Gastroesophageal sphincter (tissue), 4 donors: Measurements from ENCODE around the gene RAD9A. TPM values are rescaled to one million over a fixed set of nuclear protein-coding genes. Genes with fewer than 3 reads are reported as not detected.
A peak's percentile ranks its signal among the peaks of the same experiment; 100 is the strongest.

Source experiments
- ATAC-seq: fragments of 150-250 bp; one replicate; pipeline ENCODE4 v1.9.1; 2016; ENCODE audit warnings: mild to moderate bottlenecking, moderate library complexity
- H3K27ac ChIP-seq, 4 donors: fragments of 200-600 bp; sonication (generic) in 3 of 4; 1 replicate in 3 of 4; 2 replicates in 1 of 4; pipeline ENCODE4 v1.5.1; 2016 to 2019
- H3K27me3 ChIP-seq: fragments of 200-600 bp; sonication (generic); one replicate; pipeline ENCODE4 v1.5.1; 2019
- H3K36me3 ChIP-seq, 2 donors: fragments of 200-600 bp; sonication (generic); one replicate each; pipeline ENCODE4 v1.5.1; 2019; ENCODE audit warnings: control low read depth in 1 of 2
- H3K4me1 ChIP-seq, 3 donors: fragments of 200-600 bp; sonication (generic); 1 replicate in 2 of 3; 2 replicates in 1 of 3; pipeline ENCODE4 v1.5.1; 2016 to 2019; ENCODE audit warnings: control low read depth in 2 of 3
- H3K4me3 ChIP-seq, 2 donors: fragments of 200-600 bp; sonication (generic); one replicate each; pipeline ENCODE4 v1.5.1; 2019; ENCODE audit warnings: mild to moderate bottlenecking in 1 of 2, moderate library complexity in 1 of 2
- H3K9me3 ChIP-seq, 3 donors: fragments of 200-600 bp; sonication (generic); one replicate each; pipeline ENCODE4 v1.5.1; 2017 to 2019; ENCODE audit warnings: control low read depth in 2 of 3
- CTCF ChIP-seq, 4 experiments: fragments of 200-600 bp in 2 of 4; fragments of 450-650 bp in 2 of 4; sonication (generic) in 1 of 4; IDR thresholded peaks; one replicate each; pipeline ENCODE4 v1.5.1; 2017 to 2019; ENCODE audit warnings: antibody characterized with exemption in 4 of 4, mild to moderate bottlenecking in 2 of 4, moderate library complexity in 2 of 4
- EP300 ChIP-seq: sonication (generic); formaldehyde crosslinking; IDR thresholded peaks from one replicate; pipeline ENCODE4 v1.6.1; 2017; ENCODE audit warnings: antibody characterized with exemption, mild to moderate bottlenecking
- POLR2A ChIP-seq, 2 donors: fragments of 450-650 bp; IDR thresholded peaks; one replicate each; pipeline ENCODE4 v1.6.1; 2017; ENCODE audit warnings: antibody characterized with exemption in 2 of 2, mild to moderate bottlenecking in 2 of 2, moderate library complexity in 1 of 2
- POLR2AphosphoS5 ChIP-seq: sonication (generic); formaldehyde crosslinking; IDR thresholded peaks from one replicate; pipeline ENCODE4 v1.6.1; 2017; ENCODE audit warnings: antibody characterized with exemption
- WGBS, 2 donors: methylation state at CpG; one replicate each; pipeline ENCODE4 v1.1.5; 2018; ENCODE audit warnings: low coverage in 1 of 2; 5-methylcytosine and 5-hydroxymethylcytosine counted together
- total RNA-seq, 4 donors: library from RNA; depleted of rRNA; stranded (reverse); fragments of >200 nt; gene quantifications; one replicate each; pipeline ENCODE4 v1.1.0, GENCODE V29; 2016

Gene RAD9A
- total RNA-seq, 4 donors from 2014 or later, result 8.5 to 16.0 (median 11.1) TPM

- H3K4me1 ChIP-seq, result peaks cover 0 to 65% (median 15%) of the 10 kb centered on the region in 3 donors
- H3K27me3 ChIP-seq, result no peaks in the 10 kb centered on the region
- no peak for ATAC-seq
- no peaks in the 10 kb centered on the region for H3K9me3 ChIP-seq
- peak overlapping the region in 3 of 4 donors; percentile 88 to 91 (median 91) for H3K27ac ChIP-seq
- no peak overlapping the region for H3K4me3 ChIP-seq
- no peaks in the 10 kb centered on the region for H3K36me3 ChIP-seq
- TF ChIP-seq POLR2A (IDR thresholded peaks at IDR 0.05), result no peak
- TF ChIP-seq POLR2AphosphoS5, result no peak
- TF ChIP-seq EP300, result no peak
- WGBS, 2 donors, result no CpG with 5 or more reads among the region's 21 CpGs
These were observed 27.7 kb downstream of the RAD9A start for GRCh38 chr11:67419325-67420049.

GRCh38 chr11:67420147-67420645 lies 28.4 kb downstream of the RAD9A start:
- WGBS, 2 donors, result 0% methylated on average over 4 of the region's 15 CpGs; no CpG with 5 or more reads in 1 of the 2 donors
- Histone ChIP-seq H3K27me3 (no peaks in the 10 kb centered on the region), H3K27ac (peak overlapping the region; percentile 41 to 91 (median 90)), H3K4me3 (peak overlapping the region; percentile 35 to 60), H3K4me1 (peaks cover 0 to 59% (median 15%) of the 10 kb centered on the region in 3 donors), H3K9me3 (no peaks in the 10 kb centered on the region), H3K36me3 (no peaks in the 10 kb centered on the region)
- no peak for ATAC-seq
- TF ChIP-seq EP300 (no peak), CTCF (IDR thresholded peaks at IDR 0.05) (no peak)

- H3K36me3 ChIP-seq, result no peaks in the 10 kb centered on the region
- ATAC-seq, result peak; percentile 97
- peak in 1 of 4 experiments; percentile 27 for TF ChIP-seq CTCF (IDR thresholded peaks at IDR 0.05)
- TF ChIP-seq POLR2A (IDR thresholded peaks at IDR 0.05), result peak; percentile 49 to 55
- no peak for TF ChIP-seq EP300
- TF ChIP-seq POLR2AphosphoS5, result peak; percentile 71
- whole genome bisulfite sequencing, 2 donors, result 0% methylated on average over 1 to 2 of the region's 97 CpGs
- no peaks in the 10 kb centered on the region for H3K9me3 ChIP-seq
- peak overlapping the region; percentile 35 to 60 for H3K4me3 ChIP-seq
- H3K27ac ChIP-seq, result peak overlapping the region; percentile 41 to 91 (median 90)
- peaks cover 0 to 53% (median 15%) of the 10 kb centered on the region in 3 donors for H3K4me1 ChIP-seq
- H3K27me3 ChIP-seq, result no peaks in the 10 kb centered on the region
These were observed 29.1 kb downstream of the RAD9A start for GRCh38 chr11:67420646-67421429.

- WGBS, 2 donors, result 79 to 84% methylated on average over 8 of the region's 22 CpGs
- TF ChIP-seq POLR2A (IDR thresholded peaks at IDR 0.05), result no peak
- no peak for TF ChIP-seq EP300
- no peak for TF ChIP-seq POLR2AphosphoS5
- TF ChIP-seq CTCF (IDR thresholded peaks at IDR 0.05), result no peak
- peak overlapping the region in 3 of 4 donors; percentile 88 to 91 (median 91) for H3K27ac ChIP-seq
These were observed 29.7 kb downstream of the RAD9A start for GRCh38 chr11:67421430-67422031.

GRCh38 chr11:67422891-67423290 lies 31.1 kb downstream of the RAD9A start:
- Histone ChIP-seq H3K9me3 (no peaks in the 10 kb centered on the region), H3K36me3 (no peaks in the 10 kb centered on the region), H3K27me3 (no peaks in the 10 kb centered on the region), H3K4me3 (no peak overlapping the region), H3K27ac (no peak overlapping the region), H3K4me1 (peaks cover 0 to 40% (median 11%) of the 10 kb centered on the region in 3 donors)
- no peak for ATAC-seq
- TF ChIP-seq CTCF (IDR thresholded peaks at IDR 0.05), result no peak
- TF ChIP-seq EP300, result no peak
- TF ChIP-seq POLR2AphosphoS5, result no peak
- no peak for TF ChIP-seq POLR2A (IDR thresholded peaks at IDR 0.05)
- 63 to 81% methylated on average over 4 to 5 of the region's 6 CpGs for WGBS, 2 donors

More at GRCh38 chr11:67421430-67422031, 29.7 kb downstream of the RAD9A start:
- Histone ChIP-seq H3K4me1 (peaks cover 0 to 46% (median 9%) of the 10 kb centered on the region in 3 donors), H3K27me3 (no peaks in the 10 kb centered on the region), H3K4me3 (peak overlapping the region in 1 of 2 donors; percentile 60), H3K36me3 (no peaks in the 10 kb centered on the region), H3K9me3 (no peaks in the 10 kb centered on the region)
- no peak for ATAC-seq
